SK-N-SH treated with all-trans-retinoic acid at 6 μM for 48 hours (cell line): ENCODE results near the gene SSR1.

ENCODE experiments used
- ARNTL ChIP-seq: fragments of 450-650 bp; formaldehyde crosslinking; IDR thresholded peaks from 2 replicates; pipeline ENCODE4 v1.5.0; 2020; ENCODE audit warnings: low read depth, mild to moderate bottlenecking, moderate library complexity, borderline replicate concordance
- GLIS3 ChIP-seq: fragments of 250-450 bp; sonication (Bioruptor Pico); IDR thresholded peaks from 2 replicates; pipeline ENCODE4 v1.5.0; 2020; ENCODE audit warnings: mild to moderate bottlenecking, moderate library complexity

DNA sequence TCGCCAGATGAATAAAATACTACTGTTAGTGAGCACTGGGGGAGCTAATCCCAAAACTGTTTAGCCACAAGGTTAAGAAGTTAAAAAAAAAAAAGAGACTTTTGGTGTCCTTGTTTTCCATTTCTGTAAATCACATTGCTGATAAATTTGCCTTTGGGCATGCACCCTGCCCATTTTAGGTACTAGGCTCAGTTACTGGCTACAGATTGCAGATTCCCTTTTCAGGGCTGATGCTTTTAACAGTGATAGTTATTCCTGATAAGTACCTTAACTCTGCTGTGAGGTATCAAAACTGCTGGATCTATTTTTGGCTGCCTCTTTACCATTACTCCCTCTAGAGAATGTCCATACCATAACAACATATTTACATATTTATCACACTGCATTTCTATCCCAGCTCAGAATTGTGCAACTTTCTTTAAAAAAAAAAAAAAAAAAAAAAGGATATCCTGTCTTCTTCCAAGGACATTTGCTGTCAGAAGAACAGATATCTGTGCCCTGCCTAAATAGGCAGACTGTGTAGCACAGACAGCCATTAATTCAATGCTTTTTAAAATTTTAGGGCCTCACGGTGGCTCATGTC, 94.5 kb downstream of the SSR1 start:
- no peak for TF ChIP-seq GLIS3 (CRISPR knock-in tag)
- no peak for TF ChIP-seq ARNTL
